Raji (cell line): Measurements from ENCODE around the gene MTFMT.

Experiments
- POLR2A ChIP-seq: IDR thresholded peaks from 2 replicates; pipeline ENCODE4 v1.6.1; 2011; ENCODE audit warnings: low read depth, low read length, control low read depth; ENCODE audit not compliant: insufficient read depth

The MTFMT gene

DNA sequence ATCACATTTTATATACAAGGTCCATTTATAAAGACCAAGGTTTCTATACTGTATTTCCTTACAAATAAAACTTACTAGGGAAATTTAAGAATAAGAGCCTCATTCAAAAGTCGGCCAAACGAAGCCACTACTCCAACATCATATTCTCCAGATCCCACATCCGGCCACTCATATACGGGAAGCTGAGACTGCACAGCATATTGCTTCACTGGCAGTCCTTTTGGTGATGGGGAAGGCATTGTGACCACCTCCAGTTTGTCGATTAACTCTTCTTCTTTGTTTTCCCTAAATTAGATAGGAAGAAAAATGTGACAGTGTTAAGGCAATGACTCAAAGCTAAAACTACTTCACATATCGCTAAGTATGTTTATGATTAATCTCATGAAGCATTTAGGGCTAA is 2.7 kb downstream of the MTFMT start:
- TF ChIP-seq POLR2A, result no peak

DNA sequence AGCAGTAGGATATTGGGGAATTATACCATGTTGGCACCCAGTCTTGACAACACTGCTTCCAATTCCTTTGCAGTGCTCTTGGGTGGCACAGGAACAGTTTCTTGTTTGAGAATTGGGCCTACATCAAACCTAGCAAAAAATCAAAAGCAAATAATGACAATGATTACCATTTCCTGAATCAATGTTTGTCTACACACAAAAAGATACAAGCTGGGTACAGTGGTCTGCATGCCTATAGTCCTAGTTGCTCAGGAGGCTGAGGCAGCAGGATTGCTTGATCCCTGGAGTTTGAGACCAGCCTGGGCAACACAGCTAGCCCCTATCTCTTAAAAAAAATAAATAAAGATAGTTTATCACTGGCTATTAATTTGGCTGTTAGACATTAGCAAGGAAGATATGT is 8.0 kb downstream of the MTFMT start:
- no peak for TF ChIP-seq POLR2A

GRCh38 chr15:65020419-65020818 is 9.0 kb downstream of the MTFMT start:
- no peak for TF ChIP-seq POLR2A

DNA sequence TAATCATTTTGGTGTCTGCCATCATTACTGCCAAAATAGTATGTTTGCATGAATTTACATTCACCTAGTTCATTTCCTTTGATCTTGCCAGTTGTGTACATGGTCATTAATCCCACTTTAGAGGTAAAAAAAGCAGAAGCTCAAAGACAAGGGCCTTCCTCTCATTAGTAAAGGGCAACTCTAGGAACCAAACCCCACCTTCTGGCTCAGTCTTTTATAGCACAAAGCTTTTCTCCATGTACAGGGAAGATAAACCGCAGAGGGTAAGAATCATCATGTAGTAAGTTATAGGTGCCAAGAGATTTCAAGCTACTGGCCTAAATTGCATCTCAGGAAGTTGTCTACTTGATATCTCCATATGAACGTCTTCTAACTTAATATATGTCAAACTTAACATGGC is 20.5 kb downstream of the MTFMT start:
- no peak for TF ChIP-seq POLR2A

DNA sequence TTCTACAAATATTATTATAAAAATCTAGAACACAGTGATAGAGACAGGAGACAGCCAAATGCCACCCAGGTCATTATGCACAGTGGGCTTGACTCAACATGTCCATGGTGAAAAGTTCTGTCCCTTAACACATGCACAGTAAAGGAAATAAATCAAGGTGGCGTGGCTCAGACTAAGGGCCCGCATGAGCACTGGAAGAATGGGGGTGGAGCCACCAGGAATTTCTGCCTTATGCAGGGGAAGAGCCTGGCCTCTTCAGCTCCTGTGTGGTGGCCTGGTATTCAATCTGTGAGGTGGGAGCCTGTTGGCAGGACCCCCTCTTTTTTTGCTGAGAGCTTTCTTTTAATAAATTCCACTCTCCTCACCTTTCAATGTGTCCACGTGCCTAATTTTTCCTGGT is 22.6 kb downstream of the MTFMT start:
- TF ChIP-seq POLR2A, result no peak

- no peak for TF ChIP-seq POLR2A
Observed at GRCh38 chr15:65004993-65005392, 24.4 kb downstream of the MTFMT start.

DNA sequence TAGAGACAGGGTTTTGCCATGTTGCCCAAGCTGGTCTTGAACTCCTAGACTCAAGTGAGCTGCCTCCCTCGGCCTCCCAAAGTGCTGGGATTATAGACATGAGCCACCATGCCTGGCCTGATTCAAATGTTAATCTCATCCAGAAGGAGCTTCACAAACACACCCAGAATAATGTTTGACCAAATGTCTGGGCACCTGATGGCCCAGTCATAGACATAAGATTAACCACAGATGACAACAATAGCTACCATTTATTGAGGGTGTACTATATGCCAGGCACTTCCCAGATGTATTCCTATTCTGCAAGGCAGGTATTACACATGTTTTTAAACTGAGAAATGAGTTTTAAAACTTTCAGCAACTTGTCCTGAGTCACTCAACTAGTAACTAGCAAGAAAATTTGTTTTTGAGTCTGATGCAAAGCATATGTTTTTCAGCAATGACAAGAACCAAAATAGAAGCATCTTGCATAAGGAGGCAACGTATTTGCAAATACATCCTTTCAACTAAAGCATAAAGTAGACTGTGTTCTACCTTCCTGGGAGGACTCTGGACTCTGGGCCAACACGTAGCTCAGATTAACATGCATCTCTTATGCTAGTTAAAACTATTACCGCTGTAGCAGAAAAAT is 31.6 kb downstream of the MTFMT start:
- TF ChIP-seq POLR2A, result no peak

DNA sequence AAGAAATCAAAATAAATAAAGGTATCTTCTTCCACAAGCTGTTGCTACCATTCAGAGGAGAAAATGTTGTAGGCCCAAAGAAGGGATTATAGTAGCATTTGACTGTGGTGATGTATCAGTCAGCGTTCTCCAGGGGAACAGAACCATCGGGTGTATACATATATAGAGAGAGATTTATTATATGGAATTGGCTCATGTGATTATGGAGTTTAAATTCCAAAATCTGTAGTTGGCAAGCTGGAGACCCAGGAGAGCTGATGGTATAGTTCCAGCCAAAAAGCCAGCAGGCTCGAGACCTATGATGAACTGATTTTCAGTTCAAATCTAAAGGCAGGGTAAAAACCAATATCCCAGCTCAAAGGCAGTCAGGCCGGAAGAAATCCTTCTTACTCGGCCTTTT is 32.4 kb downstream of the MTFMT start:
- TF ChIP-seq POLR2A, result no peak

DNA sequence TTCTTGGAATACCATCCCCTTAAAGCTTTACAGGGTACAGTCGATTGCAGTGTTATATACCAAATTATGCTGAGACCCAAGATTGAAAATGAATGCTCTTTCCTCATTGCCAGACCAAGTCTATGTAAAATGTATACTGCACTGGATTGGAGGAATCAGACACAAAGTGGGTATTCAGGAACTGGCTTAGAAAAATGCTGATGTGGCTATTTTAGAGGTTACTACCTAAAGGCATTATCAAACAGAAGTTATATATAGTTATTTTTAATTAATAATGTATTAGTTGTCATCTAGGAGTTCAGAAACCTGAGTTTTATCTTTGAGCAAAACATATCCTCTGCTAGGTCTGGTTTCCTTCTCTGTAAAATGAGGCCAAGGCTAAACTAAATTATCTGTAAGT is 36.1 kb downstream of the MTFMT start:
- no peak for TF ChIP-seq POLR2A

DNA sequence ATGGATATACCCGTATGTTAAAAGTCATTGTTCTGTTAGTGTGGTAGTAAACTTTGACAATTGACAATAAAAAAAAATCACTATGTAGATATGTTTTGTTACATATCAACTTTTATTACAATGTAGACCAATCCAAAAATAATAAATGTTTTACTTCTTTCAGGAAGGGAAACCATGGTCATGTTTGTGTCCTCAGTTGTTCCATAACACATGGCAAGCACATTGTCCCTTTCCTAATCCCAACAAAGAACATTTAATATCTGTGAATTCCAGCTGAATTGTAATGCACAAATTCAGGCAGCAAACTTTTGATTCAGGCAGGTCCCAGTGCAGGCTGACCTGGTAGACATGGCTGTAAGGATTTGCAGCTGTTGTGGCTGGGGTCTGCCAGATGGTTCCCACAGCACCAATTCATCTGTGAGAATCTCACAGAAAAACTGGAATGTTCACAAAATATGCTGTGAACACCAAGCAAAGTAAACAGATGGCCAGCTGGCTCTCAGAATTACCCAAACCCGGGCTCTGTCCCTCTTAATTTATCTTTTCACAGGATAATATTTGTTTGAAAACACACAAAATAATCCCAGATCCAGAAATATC is 37.8 kb downstream of the MTFMT start:
- TF ChIP-seq POLR2A, result no peak

DNA sequence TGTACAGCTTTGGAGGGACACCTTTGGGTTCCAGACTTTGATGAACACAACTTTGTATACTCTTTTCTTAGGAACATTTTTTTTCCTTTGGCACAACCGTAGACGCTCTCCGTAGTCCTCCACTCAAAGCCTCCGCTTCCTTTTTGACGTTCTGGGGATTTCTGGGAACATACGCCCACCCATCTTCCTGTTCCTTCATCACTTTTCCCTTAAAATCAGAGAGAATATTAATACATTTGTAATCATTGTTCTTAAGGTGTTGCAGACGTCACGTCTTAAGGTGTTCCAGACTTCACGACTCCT is 39.3 kb downstream of the MTFMT start:
- no peak for TF ChIP-seq POLR2A

- TF ChIP-seq POLR2A, result peak; percentile 80
Observed at GRCh38 chr15:64989416-64990167, 39.8 kb downstream of the MTFMT start, which contains the start of gene SPG21. Gene SPG21, minus strand, starts transcription at chr15:64989914. Its CDS starts 6,345 bp downstream, at chr15:64983569.

GRCh38 chr15:64987136-64987535 is 42.3 kb downstream of the MTFMT start:
- no peak for TF ChIP-seq POLR2A

- TF ChIP-seq POLR2A, result no peak
Observed at GRCh38 chr15:64985366-64986033, 43.9 kb downstream of the MTFMT start.

DNA sequence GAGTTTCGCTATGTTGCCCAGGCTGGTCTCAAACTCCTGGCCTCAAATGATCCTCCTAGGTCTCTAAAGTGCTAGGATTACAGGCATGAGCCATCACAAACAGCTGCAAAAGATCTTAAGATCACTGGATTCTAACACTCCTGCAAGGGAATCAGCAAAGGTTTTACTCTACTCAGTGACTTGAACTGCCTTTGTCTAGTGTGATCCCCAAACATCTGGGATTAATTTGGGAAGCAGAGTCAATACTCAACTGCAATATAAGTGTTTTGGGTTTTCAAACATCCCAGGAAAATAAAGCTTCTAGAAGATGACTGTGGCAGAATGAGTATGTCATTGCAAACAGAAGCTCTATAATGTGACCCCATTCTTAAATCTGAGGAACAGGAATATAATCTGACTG is 47.0 kb downstream of the MTFMT start:
- no peak for TF ChIP-seq POLR2A
